Activated B cell treated with CpG ODN at 0.5 μM for 24 hours (primary cell): ENCODE results near the gene PDE4DIP. TPM values are rescaled to one million over a fixed set of nuclear protein-coding genes. Genes with fewer than 3 reads are reported as not detected.
"Not testable (repeated sequence)": the region's sequence is repeated elsewhere in the genome, so short reads cannot be mapped to it uniquely, and the experiment has no call there.

ENCODE experiments used
- ATAC-seq: fragments of 200-7000 bp; cut with Tn5 transposase; one replicate; pipeline ENCODE4 v1.10.0; 2021; ENCODE audit warnings: low read depth, mild to moderate bottlenecking, moderate library complexity
- CTCF ChIA-PET: fragments of 350-600 bp; sonication (Branson Sonifier 250); formaldehyde crosslinking; loops from one replicate; lab custom pipeline; 2021; ENCODE audit warnings: antibody characterized with exemption; lab: Charles Lee
- POLR2A ChIA-PET: fragments of 350-600 bp; sonication (Branson Sonifier 250); formaldehyde crosslinking; loops from one replicate; lab custom pipeline; 2021; ENCODE audit warnings: antibody characterized with exemption; lab: Charles Lee
- DNase-seq: peaks from one replicate; pipeline ENCODE4 v3.0.0; 2022
- H3K27ac Mint-ChIP-seq: one replicate; pipeline ENCODE4 v1.8.0; 2020; ENCODE audit warnings: mixed read lengths
- H3K27me3 Mint-ChIP-seq: one replicate; pipeline ENCODE4 v1.8.0; 2021; ENCODE audit warnings: mixed read lengths
- H3K36me3 Mint-ChIP-seq: one replicate; pipeline ENCODE4 v1.8.0; 2021; ENCODE audit warnings: low read depth, mixed read lengths
- H3K4me1 Mint-ChIP-seq: one replicate; pipeline ENCODE4 v1.8.0; 2021; ENCODE audit warnings: mixed read lengths
- H3K4me3 Mint-ChIP-seq: one replicate; pipeline ENCODE4 v1.8.0; 2020; ENCODE audit warnings: mild to moderate bottlenecking, mixed read lengths
- H3K9me3 Mint-ChIP-seq: one replicate; pipeline ENCODE4 v1.8.0; 2020; ENCODE audit warnings: mixed read lengths
- intact Hi-C: fragments of 100-400 bp; cut with micrococcal nuclease; formaldehyde crosslinking; loops from one replicate; pipeline ENCODE4 v1.15.1; 2024
- total RNA-seq: library from RNA; stranded (reverse); gene quantifications from 2 replicates; pipeline ENCODE4 v1.2.3, GENCODE V29; 2022

PDE4DIP gene
- total RNA-seq, 1 donor from 2014 or later: 33.2 TPM

GRCh38 chr1:148942906-148943305, 98.7 kb downstream of the PDE4DIP start:
- H3K4me1 Mint-ChIP-seq, DNase-seq, H3K27me3 Mint-ChIP-seq, H3K4me3 Mint-ChIP-seq, CTCF ChIA-PET, H3K27ac Mint-ChIP-seq, H3K9me3 Mint-ChIP-seq, ATAC-seq, intact Hi-C loops, POLR2A ChIA-PET, H3K36me3 Mint-ChIP-seq: not testable (repeated sequence)

DNA sequence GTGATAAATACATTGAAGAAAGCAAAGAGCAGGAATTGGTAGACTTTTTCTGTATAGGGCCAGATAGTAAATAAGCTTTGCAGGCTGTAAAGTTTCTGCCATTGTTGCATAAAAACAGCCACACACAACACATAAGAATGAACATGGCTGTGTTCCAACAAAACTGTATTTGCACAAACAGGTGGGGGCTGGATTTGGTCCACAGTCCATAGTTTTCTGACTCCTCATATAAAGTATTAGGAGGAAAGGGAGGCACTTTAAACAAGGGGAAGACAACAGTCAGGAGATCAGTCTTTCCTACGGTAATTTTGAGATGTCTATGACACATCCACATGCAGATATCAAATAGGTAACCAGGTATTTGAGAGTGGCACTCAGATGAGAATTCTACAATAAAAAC, 100.9 kb downstream of the PDE4DIP start:
- CTCF ChIA-PET, intact Hi-C loops, H3K27me3 Mint-ChIP-seq, ATAC-seq, DNase-seq, H3K4me3 Mint-ChIP-seq, H3K27ac Mint-ChIP-seq, POLR2A ChIA-PET, H3K36me3 Mint-ChIP-seq, H3K4me1 Mint-ChIP-seq, H3K9me3 Mint-ChIP-seq: not testable (repeated sequence)

- not testable (repeated sequence) for ATAC-seq
Observed at GRCh38 chr1:148948768-148949167, 104.5 kb downstream of the PDE4DIP start.

DNA sequence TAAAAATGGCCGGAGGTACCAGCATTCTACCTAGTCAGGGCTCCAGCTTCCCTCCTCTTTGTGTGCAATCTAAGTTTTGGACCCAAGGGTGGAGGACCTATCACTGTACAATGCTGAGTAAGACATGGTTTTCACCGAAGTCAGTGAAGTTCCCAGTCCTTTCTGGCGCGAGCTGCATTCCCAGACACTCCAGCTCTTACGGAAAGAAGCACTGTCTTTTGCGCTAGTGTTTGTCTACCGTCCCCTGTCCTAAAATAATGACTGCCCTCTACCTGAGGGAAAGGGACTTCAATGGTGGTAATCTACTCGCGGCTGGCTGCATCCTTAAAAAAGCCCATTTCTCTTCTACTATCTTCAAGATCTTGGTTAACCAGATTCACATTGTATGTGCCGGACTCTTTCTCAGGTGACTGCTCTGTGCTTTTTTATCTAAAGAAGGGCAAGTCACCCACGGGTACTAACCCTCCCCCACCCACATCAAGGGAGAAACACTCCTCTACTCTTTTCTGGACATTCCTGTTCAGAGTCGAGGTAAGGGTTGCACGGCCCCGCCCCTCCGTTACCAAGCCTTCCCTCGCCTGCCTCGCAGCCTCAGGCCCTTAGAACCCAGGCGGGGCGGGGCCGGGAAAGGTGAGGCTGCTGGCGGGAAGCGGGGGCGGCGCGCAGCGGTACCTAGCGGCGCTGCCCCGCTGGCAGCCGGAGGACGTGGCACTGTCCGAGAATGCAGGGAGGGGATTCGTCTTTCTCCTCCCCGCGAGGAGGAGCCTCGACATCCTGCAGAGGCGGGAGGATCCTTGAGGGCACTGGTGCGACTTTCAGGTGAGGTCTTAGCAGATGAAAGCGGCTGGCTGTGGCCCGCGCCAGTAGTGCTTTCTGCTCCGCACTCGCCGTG, 107.4 kb downstream of the PDE4DIP start:
- H3K36me3 Mint-ChIP-seq, H3K9me3 Mint-ChIP-seq, intact Hi-C loops, CTCF ChIA-PET, H3K27me3 Mint-ChIP-seq, POLR2A ChIA-PET: not testable (repeated sequence)
- ATAC-seq (peak; percentile 78), DNase-seq (peak; percentile 70)
- Mint-ChIP-seq H3K4me3 (peak overlapping the region; percentile 90), H3K4me1 (peaks cover 14% of the 10 kb centered on the region), H3K27ac (peak overlapping the region; percentile 87)

More at GRCh38 chr1:148948768-148949167, 104.5 kb downstream of the PDE4DIP start:
- intact Hi-C loops, H3K4me1 Mint-ChIP-seq, DNase-seq, CTCF ChIA-PET, H3K4me3 Mint-ChIP-seq, H3K36me3 Mint-ChIP-seq, H3K9me3 Mint-ChIP-seq, H3K27me3 Mint-ChIP-seq, H3K27ac Mint-ChIP-seq, POLR2A ChIA-PET: not testable (repeated sequence)

DNA sequence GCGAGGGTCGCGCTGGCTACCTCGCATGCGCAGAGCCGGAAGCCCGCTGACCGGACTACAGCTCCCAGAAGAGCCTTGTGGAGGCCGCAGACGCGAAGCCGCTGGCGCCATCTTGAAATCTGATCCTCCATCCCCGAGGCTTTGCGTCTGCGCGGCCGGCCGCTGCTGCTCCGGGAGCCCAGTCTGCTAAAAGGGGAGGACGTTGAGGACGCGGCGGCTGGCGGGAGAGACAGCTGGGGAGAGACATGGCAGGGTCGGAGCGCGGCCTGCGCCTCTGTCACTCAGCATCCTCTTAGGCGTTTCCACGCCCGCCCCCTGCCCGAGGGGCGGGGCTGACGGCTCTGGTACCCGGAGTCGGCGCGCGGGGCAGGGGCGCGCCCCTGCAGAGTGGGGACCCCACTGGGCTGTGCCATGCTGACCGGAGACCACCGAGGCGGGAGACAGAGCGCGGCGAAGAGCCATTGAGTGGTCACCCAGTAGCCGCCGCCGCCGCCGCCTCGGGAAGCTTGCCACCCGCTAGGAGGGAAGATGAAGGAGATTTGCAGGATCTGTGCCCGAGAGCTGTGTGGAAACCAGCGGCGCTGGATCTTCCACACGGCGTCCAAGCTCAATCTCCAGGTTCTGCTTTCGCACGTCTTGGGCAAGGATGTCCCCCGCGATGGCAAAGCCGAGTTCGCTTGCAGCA, 108.2 kb downstream of the PDE4DIP start:
- peak overlapping the region; percentile 87 for H3K27ac Mint-ChIP-seq
- H3K27me3 Mint-ChIP-seq, CTCF ChIA-PET: not testable (repeated sequence)

GRCh38 chr1:148952938-148953616, 108.8 kb downstream of the PDE4DIP start:
- DNase-seq: peak; percentile 21
- Mint-ChIP-seq H3K4me1 (peaks cover 14% of the 10 kb centered on the region), H3K4me3 (peak overlapping the region; percentile 89), H3K27ac (peak overlapping the region; percentile 68)
- intact Hi-C loops, CTCF ChIA-PET, POLR2A ChIA-PET, ATAC-seq, H3K27me3 Mint-ChIP-seq, H3K36me3 Mint-ChIP-seq, H3K9me3 Mint-ChIP-seq: not testable (repeated sequence)

More for the DNA sequence above, 108.2 kb downstream of the PDE4DIP start:
- ATAC-seq: peak; percentile 83
- H3K9me3 Mint-ChIP-seq, intact Hi-C loops, POLR2A ChIA-PET, H3K36me3 Mint-ChIP-seq: not testable (repeated sequence)
- peaks cover 14% of the 10 kb centered on the region for H3K4me1 Mint-ChIP-seq
- DNase-seq: peak; percentile 61
- peak overlapping the region; percentile 90 for H3K4me3 Mint-ChIP-seq

GRCh38 chr1:148953730-148954129, 109.5 kb downstream of the PDE4DIP start:
- ATAC-seq, POLR2A ChIA-PET, CTCF ChIA-PET, H3K9me3 Mint-ChIP-seq, H3K27me3 Mint-ChIP-seq, H3K36me3 Mint-ChIP-seq, intact Hi-C loops, H3K27ac Mint-ChIP-seq, DNase-seq: not testable (repeated sequence)
- Mint-ChIP-seq H3K4me1 (peaks cover 16% of the 10 kb centered on the region), H3K4me3 (peak overlapping the region; percentile 69)

DNA sequence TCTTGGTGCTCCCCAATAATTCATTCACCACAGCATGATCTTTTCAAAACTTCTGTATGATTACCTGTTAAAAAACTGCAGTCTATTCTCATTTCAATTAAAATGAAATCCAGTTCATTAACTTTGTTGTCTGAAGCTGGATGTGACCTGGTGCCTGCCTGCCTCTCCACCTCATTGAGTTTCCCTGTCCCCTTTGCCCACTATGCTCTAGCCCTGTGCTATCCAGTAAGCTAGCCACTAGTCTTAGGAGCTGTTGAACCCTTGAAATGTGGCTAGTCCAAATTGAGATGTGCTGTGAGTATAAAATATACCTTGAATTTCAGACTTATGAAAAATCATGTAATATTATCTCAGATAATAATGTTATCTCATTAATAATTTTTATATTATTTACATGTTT, 114.1 kb downstream of the PDE4DIP start:
- H3K4me1 Mint-ChIP-seq, H3K4me3 Mint-ChIP-seq, intact Hi-C loops, H3K27ac Mint-ChIP-seq, H3K36me3 Mint-ChIP-seq, H3K27me3 Mint-ChIP-seq, ATAC-seq, CTCF ChIA-PET, H3K9me3 Mint-ChIP-seq, POLR2A ChIA-PET, DNase-seq: not testable (repeated sequence)

- POLR2A ChIA-PET, H3K27ac Mint-ChIP-seq, H3K9me3 Mint-ChIP-seq, H3K4me1 Mint-ChIP-seq, ATAC-seq, intact Hi-C loops, H3K36me3 Mint-ChIP-seq, H3K27me3 Mint-ChIP-seq, DNase-seq, CTCF ChIA-PET, H3K4me3 Mint-ChIP-seq: not testable (repeated sequence)
Observed at GRCh38 chr1:148960212-148961000, 116.2 kb downstream of the PDE4DIP start.

DNA sequence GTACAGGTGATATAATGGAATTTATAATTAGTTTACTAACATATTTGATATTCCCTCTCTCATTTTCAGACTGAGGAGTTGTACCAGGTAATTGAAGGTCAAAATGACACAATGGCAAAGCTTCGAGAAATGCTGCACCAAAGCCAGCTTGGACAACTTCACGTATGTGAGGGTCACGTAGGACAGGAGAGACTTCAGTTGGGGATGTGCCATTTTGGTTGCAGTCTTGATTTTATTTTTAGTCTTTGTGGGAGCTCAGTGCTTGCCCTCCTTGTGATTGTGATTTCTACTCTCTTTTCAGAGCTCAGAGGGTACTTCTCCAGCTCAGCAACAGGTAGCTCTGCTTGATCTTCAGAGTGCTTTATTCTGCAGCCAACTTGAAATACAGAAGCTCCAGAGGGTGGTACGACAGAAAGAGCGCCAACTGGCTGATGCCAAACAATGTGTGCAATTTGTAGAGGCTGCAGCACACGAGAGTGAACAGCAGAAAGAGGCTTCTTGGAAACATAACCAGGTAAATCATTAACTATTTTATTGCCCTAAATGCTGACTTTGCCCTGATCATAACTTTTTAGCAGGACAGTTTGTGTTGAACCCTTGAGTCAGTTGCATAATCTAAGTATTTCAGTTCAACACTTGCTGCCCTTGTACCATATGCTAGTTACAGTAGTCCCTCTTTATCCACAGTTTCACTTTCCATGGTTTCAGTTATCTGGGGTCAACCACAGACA, 118.1 kb downstream of the PDE4DIP start:
- H3K27ac Mint-ChIP-seq, H3K27me3 Mint-ChIP-seq, H3K4me1 Mint-ChIP-seq, H3K9me3 Mint-ChIP-seq, H3K4me3 Mint-ChIP-seq, ATAC-seq, CTCF ChIA-PET, H3K36me3 Mint-ChIP-seq, DNase-seq, POLR2A ChIA-PET, intact Hi-C loops: not testable (repeated sequence)

DNA sequence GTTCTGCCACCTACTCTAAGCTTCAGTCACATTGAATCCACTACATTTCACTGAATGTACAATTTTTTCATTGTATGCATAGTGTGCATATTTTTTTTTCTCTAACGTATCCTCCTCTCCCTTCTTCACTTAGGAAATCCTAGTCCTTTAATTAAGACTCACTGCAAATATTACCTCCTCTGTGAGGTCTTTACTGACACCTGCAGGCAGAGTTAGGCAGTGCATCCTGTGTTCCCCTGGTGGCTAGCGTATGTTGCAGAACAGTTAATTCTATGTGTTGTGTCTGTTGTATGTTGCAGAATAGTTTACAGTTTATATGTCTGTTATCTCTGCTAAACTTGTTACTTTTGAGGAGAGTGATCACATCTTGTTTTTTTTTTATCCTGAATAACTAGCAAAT, 121.9 kb downstream of the PDE4DIP start:
- ATAC-seq: peak; percentile 100
- POLR2A ChIA-PET: not testable (repeated sequence)

More for the DNA sequence above, 121.9 kb downstream of the PDE4DIP start:
- H3K27me3 Mint-ChIP-seq, H3K9me3 Mint-ChIP-seq, H3K27ac Mint-ChIP-seq, DNase-seq, CTCF ChIA-PET, H3K4me1 Mint-ChIP-seq, intact Hi-C loops, H3K4me3 Mint-ChIP-seq, H3K36me3 Mint-ChIP-seq: not testable (repeated sequence)
